Right lung (tissue), 5 donors: ENCODE results near the gene HIPK2. TPM values are rescaled to one million over a fixed set of nuclear protein-coding genes. Genes with fewer than 3 reads are reported as not detected.

ENCODE experiments used
- DNase-seq, 2 donors: peaks; one replicate each; pipeline ENCODE4 v3.0.0-alpha.2; 2013
- polyA plus RNA-seq, 5 donors: library from polyadenylated mRNA; unstranded; fragments of 120-200 nt; gene quantifications; one replicate each; pipeline versions ENCODE4 v1.2.1 to v1.2.3, GENCODE V29; 2013; ENCODE audit warnings: inconsistent platforms in 1 of 5, low replicate concordance in 1 of 5; ENCODE audit not compliant: insufficient read length in 5 of 5, insufficient read depth in 1 of 5

Gene HIPK2
- polyA plus RNA-seq, 5 donors: 17.6 to 30.1 (median 24.5) TPM

GRCh38 chr7:139543801-139544603 is 233.8 kb downstream of the HIPK2 start:
- no peak for DNase-seq

- no peak for DNase-seq
Measured at GRCh38 chr7:139542308-139543151, 235.3 kb downstream of the HIPK2 start.

- DNase-seq: no peak
Measured at GRCh38 chr7:139541600-139542307, 236.0 kb downstream of the HIPK2 start.

DNA sequence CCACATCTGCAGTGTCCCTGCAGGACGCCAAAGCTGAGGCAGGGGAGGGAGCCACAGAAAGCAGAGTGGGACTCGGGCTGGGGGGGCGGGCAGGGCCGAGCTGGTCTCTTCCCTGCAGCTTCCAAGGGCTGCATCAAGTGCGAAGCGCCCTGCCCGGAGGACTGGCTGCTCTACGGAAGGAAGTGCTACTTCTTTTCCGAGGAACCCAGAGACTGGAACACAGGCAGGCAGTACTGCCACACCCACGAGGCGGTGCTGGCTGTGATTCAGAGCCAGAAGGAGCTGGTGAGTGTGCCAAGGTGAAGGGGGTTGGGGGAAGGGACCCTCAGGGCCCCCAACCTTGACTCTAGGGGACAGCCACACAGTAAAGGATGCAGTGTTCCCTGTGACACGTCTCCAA is 237.6 kb downstream of the HIPK2 start:
- DNase-seq: no peak

DNA sequence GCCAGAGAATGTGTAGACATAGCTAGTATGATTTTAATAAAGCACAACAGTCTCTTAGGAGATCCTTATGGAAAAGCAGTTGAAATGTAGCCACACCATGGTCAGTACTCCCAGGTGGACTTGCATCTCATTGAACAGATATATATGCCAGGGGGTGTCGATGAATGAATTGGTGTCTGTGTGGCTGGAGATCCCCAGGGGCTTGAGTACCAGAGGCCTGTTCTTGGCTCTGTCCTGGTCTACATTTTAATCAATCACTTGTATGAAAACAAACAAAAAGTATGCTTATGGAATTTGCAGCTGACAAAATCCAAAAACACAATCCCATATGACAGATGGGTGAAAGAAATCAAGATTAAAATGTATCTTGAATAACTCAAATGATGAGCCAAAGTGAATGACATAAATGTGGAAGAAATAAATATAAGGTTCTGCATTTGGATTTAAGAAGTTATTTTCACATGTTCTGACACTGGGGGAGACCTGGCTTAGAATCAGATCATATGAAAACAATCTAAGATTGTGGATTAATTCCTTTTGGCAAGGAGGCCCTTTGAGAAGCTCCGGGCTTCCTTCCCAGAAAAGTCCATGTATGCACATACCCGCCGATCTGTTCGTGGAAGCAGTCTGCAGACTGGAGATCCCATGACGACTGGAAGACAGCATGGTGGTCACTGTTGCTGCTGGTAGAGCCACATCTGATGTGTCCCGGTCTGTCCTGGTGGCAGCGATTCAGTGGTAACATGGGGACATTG is 238.7 kb downstream of the HIPK2 start:
- DNase-seq: peak; percentile 50 to 51

DNA sequence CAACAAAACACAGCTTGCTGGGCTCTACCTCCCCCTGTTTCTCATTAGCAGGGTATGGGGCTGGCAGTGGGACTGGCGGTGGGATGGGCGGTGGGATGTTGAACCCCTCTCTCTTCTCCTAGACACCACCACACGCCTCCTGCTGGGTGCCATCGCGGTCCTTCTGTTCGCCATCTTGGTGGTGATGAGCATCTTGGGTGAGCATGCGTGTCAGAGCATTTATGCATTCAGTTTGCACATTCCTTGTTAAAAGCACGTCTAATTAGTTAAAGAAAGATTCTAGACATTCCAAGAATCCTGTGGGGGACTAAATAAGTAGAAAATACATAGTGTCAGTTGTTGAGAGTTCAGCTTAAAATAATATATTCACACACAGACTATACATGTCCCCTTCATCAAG is 241.6 kb downstream of the HIPK2 start:
- DNase-seq: no peak

DNA sequence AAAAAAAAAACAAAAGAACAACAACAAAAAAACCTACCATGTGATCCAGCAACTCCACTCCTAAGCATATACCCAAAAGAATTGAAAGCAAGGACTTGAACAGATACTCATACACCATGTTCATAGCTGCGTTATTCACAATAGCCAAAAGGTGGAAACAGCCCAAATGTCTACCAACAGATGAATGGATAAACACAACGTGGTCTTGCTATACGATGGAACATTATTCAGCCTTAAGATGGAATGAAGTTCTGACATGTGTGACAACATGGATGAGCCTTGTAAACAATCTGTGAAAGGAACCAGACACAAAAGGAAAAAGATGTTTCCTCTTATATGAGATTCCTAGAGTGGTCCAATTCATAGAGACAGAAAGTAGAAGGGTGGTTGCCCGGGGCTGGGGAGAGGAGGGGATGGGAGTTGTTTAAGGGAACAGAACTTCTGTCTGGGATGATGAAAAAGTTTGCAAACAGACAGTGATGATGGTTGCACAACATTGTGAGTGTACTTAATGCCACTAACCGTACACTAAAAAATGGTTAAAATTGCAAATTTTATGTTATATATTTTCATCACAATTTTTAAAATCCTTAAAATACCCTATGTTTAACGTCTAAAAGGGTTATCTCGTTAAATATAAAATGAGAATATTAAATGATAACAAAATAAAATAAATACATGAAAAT is 242.7 kb downstream of the HIPK2 start:
- no peak for DNase-seq

DNA sequence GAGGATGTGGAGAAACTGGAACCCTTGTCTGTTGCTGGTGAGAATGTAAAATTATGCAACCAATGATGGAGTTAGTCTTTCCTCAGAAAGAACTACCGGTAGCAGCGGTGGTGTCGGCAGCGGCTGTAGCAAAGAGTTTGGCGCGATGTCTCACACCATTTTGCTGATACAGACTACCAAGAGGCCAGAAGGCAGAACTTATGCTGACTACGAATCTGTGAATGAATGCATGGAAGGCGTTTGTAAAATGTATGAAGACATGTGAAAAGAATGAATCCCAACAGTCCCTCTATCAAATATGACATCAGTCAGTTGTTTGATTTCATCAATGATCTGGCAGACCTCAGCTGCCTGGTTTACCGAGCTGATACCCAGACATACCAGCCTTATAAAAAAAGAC is 243.7 kb downstream of the HIPK2 start:
- DNase-seq: no peak

- no peak for DNase-seq
Measured at GRCh38 chr7:139532636-139533155, 245.1 kb downstream of the HIPK2 start.

- DNase-seq: no peak
Measured at GRCh38 chr7:139531094-139531493, 246.7 kb downstream of the HIPK2 start.

DNA sequence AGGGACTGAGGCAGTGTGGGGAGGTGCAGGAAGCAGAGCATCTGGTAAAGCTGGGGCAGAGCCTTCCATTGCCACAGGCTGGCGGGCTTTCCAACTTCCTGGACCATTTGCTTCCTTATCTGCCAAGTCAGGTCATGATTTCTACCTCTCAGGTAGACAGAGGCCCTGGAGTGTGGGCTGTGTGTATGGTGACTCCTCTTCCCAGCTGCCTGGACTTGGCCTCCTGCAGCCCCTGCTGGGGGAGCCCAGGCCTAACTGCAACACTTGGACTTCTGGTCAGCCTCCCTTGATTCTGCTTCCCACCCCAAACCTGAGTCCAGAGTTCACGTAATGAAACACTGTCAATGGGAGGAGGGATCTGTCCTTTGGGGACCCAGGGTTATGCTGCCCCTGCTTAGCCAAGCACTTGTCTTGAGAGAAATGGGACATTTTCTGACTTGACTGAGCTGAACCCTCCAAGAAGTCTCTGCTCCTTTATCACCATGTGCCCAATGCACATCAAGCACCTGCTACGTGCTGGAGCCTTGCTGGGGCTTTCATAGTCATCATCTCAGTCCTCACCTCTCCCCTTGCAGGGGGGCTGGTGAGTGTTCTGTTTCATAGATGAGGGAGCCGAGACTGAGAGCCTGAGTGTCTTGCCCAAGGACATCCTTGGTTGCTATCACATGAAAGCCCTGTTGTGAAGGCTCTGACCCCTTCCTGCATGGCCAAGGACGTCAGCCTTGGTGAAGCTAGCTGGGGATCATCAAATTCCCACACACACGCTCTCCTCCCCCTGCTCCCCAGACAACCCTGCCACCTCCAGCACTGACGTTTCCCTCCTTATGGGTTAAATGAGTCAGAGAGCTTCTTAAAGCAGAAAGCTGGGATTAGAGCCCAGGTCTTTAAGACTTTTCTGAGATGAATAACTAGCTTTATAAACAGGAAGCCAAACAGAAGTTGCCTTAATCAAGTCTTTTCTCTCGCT is 250.9 kb downstream of the HIPK2 start:
- DNase-seq: no peak

DNA sequence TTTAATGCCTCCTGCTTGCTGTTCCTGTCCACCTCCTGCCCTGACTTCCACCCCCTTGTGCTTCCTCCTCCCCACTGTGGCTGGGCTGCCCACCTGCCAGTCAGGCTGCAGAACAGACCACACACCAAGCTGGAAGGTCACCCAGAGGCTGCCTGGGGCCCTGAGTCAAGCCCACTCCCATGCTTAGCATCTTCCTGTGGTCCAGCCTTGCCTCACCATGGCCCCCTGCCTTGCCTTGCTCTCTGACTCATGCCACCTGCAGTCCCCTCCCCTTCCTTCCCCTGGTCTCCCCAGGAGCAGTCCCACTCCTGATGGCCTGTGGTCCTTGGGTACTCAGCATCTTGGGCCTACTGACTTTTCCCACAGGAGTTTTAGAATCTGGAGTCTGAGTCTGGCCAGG is 252.0 kb downstream of the HIPK2 start:
- no peak for DNase-seq

DNA sequence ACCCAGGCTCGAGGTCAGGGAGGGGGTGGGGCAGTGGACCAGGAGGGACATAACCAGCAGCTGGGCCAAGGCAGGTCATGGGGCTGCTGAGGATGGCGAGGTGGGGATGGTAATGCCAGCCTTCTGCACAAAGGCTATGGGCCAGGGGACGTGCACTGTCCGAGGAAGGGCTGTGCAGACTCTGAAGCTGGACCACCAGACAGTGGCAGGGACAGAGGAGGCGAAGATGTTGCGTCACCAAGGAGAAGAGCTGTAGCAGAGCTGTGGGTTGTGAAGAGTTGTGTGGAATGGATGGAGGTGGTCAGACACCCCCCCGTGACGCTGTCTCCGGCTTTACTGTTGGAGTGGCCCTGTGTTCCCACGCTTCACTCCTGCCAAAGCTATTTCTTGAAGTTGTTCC is 252.6 kb downstream of the HIPK2 start:
- DNase-seq: no peak

DNA sequence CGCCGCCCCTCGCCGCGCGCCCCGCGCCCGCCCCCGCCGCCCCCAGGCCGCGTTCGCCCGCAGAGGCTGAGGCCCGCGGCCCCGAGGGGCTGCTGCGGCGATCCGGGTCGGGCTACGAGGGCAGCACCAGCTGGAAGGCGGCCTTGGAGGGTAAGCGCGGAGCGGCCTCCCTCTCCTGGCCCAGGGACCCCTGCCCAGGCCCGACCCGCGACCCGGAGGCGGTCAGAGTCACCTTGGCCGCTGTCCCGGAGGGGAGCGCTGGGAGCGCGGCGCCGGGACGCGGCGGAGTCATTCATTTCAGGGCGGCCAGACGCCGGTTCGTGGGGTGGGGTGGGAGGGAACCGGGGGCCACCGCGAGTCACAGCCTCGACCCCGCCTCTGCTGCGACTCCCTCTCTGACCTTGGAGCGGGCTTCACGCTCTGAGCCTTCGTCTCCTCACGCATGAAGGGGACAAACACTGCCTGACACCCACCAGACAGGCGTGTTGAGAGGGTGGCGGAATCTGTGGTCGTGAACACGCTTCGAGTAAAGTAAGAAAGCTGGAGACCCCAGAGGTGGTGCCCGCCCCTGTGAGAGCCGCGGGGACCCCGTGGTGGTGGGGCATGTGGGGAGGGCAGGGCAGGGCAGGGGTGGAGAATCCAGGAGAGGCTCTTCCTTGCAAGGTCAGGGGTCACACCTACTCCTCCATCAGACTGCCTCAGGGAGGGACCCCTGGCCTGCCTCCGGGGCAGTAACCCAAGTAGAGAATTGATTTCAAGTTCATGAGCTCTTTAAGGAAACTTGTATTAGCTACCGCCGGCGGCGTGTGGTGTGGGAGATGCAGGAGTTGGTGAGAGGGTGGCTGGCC is 253.6 kb downstream of the HIPK2 start:
- no peak for DNase-seq

DNA sequence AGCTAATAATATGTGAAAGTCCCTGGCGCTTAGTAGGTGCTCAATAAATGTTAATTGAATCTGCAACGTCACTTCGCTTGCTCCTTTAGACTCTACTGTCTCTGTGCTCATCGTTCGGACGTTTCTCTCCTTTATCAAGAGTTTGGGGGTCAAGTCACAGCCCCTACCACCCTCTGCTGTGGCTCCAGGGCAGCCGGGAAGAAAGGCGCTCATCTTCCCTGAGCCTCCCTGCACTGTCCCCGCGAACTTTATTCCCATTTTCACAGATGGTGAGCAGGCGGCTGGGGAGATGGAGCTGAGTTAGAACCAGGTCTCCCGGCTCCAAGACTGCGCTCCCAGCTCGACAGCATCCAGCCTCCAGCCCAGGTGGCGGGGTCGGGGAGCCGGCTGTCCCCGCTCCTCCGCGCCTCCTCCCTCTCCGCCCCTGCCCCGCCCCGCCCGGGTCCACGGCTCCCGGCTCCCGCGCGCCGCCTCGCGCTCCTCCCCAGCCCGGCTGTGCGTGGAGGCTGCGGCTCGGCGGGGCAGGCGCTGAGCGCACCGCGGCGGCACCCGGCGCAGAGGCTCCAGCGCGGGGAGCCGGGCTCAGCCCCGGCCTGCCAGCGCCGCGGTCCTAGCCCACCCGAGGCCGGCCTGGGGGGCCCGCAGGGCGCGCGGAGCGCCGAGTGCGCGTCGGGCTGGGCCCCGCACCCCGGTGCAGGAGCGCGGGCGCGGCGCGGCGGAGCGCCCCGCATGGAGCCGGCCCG is 254.4 kb downstream of the HIPK2 start, which contains the start of gene CLEC2L:
Gene CLEC2L, plus strand, starts transcription at position 487 of the 743 bp plus-strand sequence. Its CDS starts 243 bp downstream, at position 730.
- DNase-seq: no peak

DNA sequence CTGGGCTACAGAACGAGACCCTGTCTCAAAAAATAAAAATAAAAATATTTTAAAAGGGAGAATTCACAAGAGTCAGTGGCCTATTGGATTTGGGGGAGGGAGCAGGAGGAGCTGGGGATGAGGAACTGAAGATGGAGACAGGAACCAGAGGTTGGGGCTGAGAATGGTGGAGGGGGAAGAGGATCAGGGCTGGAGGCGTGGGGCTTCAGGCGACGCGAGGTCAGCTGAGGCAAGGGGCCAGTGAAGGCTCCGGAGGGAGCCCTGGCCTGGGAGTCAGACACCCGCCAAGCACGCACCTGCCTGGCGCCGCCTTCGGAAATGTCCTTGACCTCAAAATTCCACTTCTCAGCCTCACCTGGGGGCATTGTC is 255.0 kb downstream of the HIPK2 start:
- DNase-seq: no peak

- no peak for DNase-seq
Measured at GRCh38 chr7:139521439-139521838, 256.4 kb downstream of the HIPK2 start.

GRCh38 chr7:139515266-139515665 is 262.5 kb downstream of the HIPK2 start:
- no peak for DNase-seq
